ENCODE data around the gene GRIK1.

DNA sequence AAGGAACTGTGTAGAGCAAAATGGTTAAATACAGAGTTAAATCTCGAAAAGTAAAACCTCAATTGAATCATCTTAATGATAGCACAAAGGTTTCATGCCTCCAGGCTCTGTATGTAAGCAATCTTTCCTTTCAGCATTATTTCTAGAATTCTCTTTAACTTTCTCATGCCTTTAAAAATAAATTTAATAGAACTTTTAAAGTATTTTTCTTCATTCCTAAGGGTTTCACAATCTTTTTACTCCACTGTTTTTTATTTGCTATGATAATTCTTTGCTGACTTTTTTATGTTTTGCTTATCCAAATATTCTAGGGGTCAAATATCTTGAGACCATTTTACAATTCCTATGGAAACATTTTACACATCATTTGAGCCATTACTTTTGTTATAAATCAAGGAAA is 353.1 kb downstream of the GRIK1 start:
- TF ChIP-seq, protein P1, sequence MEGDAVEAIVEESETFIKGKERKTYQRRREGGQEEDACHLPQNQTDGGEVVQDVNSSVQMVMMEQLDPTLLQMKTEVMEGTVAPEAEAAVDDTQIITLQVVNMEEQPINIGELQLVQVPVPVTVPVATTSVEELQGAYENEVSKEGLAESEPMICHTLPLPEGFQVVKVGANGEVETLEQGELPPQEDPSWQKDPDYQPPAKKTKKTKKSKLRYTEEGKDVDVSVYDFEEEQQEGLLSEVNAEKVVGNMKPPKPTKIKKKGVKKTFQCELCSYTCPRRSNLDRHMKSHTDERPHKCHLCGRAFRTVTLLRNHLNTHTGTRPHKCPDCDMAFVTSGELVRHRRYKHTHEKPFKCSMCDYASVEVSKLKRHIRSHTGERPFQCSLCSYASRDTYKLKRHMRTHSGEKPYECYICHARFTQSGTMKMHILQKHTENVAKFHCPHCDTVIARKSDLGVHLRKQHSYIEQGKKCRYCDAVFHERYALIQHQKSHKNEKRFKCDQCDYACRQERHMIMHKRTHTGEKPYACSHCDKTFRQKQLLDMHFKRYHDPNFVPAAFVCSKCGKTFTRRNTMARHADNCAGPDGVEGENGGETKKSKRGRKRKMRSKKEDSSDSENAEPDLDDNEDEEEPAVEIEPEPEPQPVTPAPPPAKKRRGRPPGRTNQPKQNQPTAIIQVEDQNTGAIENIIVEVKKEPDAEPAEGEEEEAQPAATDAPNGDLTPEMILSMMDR (IDR thresholded peaks at IDR 0.05): no peak
- no peak for TF ChIP-seq EZH2 (IDR thresholded peaks at IDR 0.05; ENCODE audit: borderline replicate concordance, insufficient read depth, low read depth, low read length, poor library complexity, severe bottlenecking)
